GM13977 (cell line): ENCODE results near the gene SIGLEC9.

Experiments
- DNase-seq: peaks from one replicate; pipeline ENCODE4 v3.0.0; 2012; ENCODE audit warnings: low spot score
- CTCF ChIP-seq: IDR thresholded peaks from 2 replicates; pipeline ENCODE4 v1.5.1; 2012; ENCODE audit warnings: mild to moderate bottlenecking, control low read depth; ENCODE audit not compliant: insufficient read depth; ENCODE audit errors: extremely low read depth, missing control alignments
- in situ Hi-C: fragments of 300-500 bp; cut with MboI; formaldehyde crosslinking; loops from one replicate; pipeline ENCODE4 v1.12.0; 2022; ENCODE audit warnings: low sequenced_read_pairs, low pct_unique_long_range_greater_than_20kb, mixed read lengths, inconsistent platforms; ENCODE audit not compliant: unreplicated experiment

Gene SIGLEC9

GRCh38 chr19:51108805-51109146 lies 15.9 kb upstream of the SIGLEC9 start:
- in situ Hi-C loops = no loop called here
- no peak for DNase-seq
- no peak for TF ChIP-seq CTCF

GRCh38 chr19:51110666-51110971 lies 14.1 kb upstream of the SIGLEC9 start:
- no peak for DNase-seq
- TF ChIP-seq CTCF = no peak
- in situ Hi-C loops = no loop called here

- no peak for TF ChIP-seq CTCF
- in situ Hi-C loops = no loop called here
- no peak for DNase-seq
These were observed 13.1 kb upstream of the SIGLEC9 start for GRCh38 chr19:51111606-51112005.

GRCh38 chr19:51114087-51114729 lies 10.5 kb upstream of the SIGLEC9 start:
- no peak for DNase-seq
- no peak for TF ChIP-seq CTCF
- in situ Hi-C loops = no loop called here

GRCh38 chr19:51116736-51117286 lies 7.9 kb upstream of the SIGLEC9 start:
- in situ Hi-C loops = no loop called here
- no peak for TF ChIP-seq CTCF
- no peak for DNase-seq

- DNase-seq = no peak
- in situ Hi-C loops = no loop called here
- TF ChIP-seq CTCF = no peak
These were observed 5.6 kb upstream of the SIGLEC9 start for GRCh38 chr19:51119101-51119500.

- no peak for TF ChIP-seq CTCF
- in situ Hi-C loops = no loop called here
- no peak for DNase-seq
These were observed 5.1 kb upstream of the SIGLEC9 start for GRCh38 chr19:51119611-51120010.
